GM12892 (cell line): ENCODE measurements around the gene KIF26A.

Experiments used
- POLR2A ChIP-seq: IDR thresholded peaks from 2 replicates; pipeline ENCODE4 v1.6.1; 2011; ENCODE audit warnings: low read depth, low read length, control low read depth
- TAF1 ChIP-seq: IDR thresholded peaks from 2 replicates; pipeline ENCODE4 v1.6.1; 2011; ENCODE audit warnings: low read depth, mild to moderate bottlenecking, control low read depth, low read length, borderline replicate concordance

DNA sequence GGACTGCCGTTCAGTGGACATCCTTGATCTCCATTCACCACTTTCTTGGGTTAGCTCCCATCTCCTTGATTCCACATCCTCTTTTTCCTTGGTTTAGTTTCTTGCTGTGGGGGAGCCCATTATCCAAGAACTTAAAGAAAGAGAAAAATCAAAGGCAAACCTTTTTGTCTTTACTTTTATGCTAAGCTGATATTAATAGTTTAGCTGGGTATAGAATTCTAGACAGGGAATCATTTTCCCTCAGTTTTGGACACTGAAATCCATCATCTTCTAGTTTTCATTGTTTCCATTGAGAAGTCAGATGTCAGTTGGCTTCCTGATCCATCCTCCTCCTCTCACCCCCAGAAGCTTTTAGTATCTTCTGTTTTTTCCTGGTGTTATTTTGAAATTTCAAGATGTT, 8.8 kb upstream of the KIF26A start:
- no peak for TF ChIP-seq POLR2A
- no peak for TF ChIP-seq TAF1
